GM19468 (cell line): ENCODE data around the gene GRK5.

ENCODE experiments used
- ATAC-seq: cut with Tn5 transposase; IDR thresholded peaks from one replicate; pipeline ENCODE4 v1.9.1; 2021; ENCODE audit warnings: mild to moderate bottlenecking, moderate library complexity, moderate number of reproducible peaks; ENCODE audit not compliant: unreplicated experiment; ENCODE audit errors: extremely low read depth

GRK5 gene

DNA sequence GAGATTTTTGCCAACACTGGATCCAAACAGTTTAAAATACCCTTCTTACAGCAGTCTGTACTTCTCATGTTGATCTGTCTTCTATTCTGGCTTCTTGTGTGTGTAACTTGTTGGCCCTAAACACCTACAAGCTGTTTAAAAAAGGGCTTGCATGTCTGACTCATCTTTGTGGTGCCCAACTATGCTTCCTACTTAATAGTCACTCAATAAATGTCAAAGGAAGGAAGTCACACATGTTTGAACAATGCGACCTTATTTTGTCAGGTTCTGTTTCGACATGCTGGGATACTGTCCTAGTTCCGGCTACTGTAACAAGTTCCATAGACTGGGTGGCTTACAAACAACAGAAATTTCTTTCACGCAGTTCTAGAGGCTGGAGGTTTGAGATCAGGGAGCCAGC is 9.4 kb upstream of the GRK5 start:
- no peak for ATAC-seq

DNA sequence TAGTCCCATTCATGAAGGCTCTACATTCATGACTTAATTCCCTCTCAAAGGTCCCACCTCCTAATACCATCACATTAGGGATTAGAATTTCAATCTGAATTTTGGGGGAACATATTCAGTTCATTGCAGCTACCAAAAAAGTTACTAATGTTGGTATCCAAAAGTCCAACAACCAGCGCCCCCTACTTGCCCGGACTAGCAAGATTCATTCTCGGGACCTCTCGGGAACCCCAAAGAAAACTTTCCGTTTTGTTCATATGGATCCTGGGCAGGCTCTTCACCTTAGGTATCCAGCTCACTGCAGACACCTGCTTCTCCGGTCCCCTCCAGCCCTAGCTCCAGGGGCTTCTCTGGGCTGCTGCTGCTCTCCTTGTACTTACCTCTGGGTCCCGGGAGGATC is 8.9 kb upstream of the GRK5 start:
- ATAC-seq = no peak

DNA sequence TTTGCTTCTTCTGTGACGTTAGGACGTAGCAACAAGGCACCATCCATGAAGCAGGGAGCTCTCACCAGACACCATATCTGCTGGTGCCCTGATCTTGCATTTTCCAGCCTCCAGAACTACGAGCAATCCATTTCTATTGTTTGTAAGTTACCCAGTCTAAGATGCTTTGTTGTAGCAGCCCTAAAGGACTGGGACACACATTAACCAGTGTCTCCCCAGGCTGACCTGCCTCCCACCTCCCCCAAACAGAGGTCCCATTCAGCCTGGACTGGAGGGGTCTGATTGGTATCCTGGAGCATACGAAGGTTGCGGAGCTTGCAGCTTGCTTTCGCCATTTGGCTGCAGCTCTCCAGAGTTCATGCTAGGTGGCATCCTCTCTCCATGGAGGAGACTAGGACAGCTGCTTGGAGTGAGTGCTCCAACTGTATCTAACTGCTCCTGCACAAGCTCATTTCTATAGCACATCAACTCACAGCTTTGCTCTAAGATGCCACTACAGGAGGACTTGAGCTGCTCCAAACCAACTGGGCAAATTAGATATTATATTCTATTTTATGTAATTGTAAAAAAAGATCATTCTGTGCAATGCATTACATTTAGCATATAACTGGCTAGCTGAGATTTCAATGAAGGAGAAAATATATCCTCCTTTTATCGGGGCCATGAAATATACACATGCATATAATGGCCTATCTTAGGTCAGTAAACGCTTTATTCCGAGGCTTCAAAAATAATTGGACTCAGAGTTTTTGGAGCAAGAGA is 8.0 kb upstream of the GRK5 start:
- no peak for ATAC-seq

DNA sequence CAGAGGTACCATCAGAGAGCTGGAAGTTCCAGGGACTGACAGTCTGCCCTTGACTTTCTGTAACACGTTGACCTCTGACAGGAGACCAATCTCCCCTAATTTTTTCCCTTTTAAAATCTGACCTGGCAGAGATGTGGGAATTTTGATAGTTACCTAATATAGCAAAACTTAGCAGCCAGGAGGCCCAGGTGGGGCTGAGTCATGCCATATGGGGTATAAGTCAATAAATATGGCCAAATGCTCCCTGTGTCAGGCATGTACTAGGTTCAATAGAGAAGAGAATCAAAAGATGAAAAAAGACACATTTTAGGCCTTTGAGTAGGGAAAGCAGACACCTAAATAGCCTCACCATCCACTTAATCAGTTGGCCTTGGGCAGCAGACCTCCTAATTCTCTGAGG is 6.1 kb upstream of the GRK5 start:
- ATAC-seq = no peak

DNA sequence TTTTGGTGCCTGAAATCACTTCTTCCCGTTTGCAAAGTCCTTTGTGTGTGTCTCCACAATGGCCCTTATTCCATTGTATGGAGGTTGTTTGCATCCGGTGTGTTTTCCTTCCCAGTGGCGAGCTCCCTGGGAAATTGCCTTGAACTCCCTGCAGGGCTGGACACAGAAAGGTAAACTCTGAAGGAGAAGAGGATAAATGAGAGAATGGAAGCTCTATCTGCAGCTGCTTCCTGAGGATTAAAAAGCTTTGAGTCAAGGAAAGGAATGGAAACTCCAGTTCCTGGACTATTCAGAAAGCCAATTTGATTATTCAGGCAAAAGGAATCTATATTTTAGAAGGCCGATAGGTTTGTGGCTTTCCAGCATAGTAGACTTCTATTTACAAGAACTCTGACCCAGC is 4.4 kb upstream of the GRK5 start:
- ATAC-seq = no peak

DNA sequence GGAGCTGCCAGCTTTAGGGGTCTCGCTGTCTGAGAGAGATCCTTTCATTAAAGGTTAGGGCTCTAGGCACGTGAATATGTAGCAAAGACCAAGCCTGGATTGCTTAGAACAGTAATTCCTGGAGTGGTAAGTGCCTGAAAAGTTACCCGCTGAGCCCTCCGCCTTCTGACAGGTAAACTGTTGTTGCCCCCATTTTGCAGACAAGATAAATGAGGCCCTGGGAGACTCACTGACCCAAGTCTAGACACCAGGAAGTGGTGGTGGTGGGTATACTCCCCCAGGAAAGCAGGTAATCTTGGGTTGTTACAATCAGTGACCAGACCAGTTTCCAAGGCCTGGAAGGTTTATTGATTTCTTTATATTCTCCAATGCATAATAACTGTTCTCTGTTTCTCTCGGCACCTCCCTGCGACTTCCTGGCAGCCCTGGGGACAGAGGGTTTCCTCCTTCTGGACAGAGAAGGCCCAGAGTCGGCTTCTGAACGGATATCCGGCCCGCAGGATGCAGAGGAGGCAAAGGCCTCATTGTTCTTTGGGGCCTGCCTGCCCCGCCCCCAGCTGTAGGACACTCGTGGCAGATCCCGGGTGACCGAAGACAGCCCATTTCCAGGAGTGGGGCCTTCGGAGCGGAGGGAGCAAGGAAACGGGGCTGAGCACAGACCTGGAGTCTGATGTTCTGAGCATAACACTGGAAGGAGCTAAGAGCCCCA is 1.3 kb upstream of the GRK5 start:
- ATAC-seq = peak; percentile 15

DNA sequence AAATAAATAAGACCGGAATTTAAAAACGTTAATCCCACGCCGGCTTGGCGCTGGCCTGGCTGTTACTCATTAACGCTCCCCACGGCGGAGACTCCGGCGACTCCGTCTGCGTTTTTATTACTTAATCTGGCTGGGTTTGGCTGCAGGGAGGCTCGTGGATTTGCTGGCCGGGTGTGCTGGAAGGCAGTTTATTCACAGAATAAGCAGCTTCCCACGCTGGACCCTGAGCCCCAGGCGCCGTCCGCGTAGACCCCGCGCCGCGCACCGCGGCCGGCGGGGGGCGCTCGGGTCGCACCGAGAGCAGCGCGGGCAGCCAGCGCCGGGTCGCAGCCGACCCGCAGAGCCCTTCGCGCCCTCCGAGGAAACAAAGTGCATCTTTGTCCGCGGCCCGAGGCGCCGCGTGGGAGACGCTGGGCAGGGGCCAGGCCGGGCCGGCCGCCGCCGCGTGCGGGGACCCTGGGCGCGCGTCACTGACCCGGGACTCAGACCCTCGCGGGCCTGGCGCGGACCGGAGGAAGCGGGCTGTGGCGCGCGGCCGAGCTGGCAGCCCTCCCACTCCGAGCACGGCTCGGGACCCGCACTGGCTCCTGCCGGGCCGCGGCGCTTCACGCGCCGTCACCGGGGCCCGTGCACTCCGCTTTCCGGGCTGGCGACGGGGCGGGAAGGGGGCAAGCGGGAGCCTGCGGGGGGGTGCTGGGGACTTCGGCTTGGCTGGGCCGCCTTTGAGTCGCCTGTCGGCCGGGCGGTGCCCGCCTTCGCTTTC is 587 bp upstream of the GRK5 start:
- peak; percentile 27 for ATAC-seq

DNA sequence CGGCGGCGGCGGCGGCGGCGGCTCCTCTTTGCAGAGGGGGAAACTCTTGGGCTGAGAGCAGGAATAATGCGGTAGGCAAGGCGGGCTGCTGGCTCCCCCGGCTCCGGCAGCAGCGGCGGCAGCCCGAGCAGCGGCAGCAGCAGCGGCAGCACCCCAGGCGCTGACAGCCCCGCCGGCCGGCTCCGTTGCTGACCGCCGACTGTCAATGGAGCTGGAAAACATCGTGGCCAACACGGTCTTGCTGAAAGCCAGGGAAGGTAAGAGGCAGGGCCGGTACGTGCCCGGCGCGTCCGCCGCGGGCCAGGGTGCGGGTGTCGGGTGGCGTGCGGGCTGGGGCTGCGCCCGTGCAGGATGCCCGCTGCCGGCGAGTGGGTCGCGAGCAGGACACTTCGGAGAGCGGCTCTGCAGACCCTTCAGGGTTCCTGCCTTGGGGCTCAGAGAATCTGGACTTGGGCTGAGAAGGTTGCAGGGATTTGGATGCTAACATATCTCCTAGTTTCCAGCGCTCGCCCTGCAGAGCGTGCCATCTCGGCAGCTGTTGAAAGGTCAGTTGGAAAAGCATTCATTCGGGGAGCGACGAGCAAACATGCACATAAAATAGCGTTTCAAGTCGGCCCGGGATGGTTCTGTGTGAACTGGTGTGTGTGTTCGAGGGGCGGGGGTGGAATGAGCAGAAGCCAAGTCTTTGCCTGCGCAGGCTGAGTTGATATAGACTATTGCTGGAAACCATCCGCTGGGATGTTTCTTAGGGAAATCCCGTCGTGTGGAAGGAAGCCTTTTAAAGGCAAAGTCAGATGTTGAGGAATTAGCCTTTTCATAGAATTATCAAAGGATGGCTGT is 562 bp downstream of the GRK5 start:
- no peak for ATAC-seq

DNA sequence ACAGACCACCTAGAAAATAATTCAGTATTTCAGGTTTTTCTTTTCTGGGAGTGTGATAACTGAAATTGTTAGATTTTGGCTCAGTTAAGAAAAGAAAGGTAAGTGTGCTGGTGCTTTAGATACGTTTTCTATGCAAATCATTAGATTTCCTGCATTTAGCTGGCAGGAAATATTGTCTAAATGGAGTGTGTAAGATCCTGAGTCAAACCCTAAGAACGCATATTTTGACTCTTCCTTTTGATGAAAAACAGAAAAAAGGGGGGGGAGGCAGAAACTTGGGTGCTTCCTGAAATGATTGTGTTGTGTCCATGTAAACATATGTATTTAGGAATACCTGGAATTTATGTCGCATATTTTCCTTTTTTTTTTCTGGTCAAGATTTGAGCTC is 1.2 kb downstream of the GRK5 start:
- ATAC-seq = no peak

DNA sequence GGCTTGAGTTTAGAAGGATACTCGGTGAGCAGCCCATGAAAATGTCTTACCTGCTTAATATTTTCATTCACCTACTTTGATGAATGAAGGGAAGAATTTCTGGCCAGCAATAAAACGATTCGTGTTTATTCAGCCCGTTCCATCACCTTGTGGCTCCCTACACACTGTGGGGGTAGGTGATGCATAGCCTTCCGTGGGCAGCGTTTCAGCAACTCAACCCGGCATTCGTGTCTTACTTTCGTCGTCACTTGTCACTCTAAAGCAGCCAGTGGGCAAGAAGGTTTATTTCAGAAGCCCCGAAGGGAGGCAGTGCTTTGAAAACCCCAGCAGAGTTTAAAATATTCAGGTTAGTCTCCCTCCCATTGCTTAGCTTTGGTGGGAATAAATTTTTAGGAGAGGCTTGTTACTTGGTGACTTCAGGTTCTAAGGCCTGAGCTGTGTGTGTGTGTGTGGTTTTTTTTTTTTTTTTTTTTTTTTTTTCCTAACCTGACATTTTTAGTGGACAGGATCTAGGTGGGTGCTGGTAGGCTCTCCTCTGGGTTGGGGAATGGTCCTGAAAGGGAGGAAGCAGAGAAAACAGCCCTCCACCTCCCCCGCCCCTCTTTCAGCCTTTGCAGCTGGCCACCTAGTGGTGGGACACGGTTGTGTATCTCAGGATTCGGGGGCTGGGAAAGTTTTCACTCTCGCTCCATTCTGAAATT is 1.8 kb downstream of the GRK5 start:
- no peak for ATAC-seq

DNA sequence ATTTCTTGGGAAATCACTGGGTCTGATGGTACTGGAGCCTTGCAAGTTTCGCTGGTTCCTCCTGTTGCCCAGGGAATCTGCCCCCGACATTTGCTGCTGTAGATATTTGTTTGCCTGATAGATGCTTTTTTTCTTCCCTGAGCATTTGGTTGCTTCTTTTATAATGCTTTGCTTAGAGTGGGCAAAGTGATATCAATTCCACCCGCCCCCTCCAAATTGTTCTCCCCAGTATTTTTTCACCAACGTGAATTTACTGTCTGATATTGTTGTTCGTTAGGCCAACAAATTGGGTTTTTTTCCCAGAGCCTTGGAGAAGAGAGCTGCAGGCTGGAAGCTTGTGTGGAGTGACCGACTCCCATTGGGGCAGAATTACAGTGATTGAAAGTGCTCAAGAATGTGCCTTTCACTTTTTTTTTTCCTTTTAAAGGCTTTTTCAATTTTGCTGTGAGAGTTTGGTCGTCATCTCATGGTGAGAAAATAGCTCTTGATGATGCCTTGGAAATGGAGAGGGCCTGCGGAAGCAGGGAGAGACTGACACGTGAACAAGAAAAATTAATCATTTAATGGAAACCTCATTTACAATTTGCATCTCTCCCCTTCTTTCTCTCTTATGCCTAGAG is 2.5 kb downstream of the GRK5 start:
- ATAC-seq = no peak

DNA sequence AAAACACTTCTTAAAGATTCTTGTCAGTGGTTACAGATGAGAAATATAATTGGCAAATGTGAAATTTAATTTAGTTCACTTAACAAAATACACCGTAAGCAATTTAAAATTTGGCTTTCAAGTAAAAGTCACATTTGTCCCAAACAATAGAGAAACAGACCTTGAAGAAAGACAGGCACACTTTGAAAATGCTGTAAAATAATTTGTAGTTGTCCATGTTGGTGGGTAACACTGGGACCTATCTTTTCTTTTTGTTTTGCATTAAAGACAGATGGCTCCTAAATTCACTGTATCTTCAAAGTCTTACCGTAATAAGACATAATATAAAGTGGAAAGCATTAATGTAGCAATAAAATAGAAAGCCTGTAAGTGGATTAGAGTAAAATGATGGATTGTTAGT is 3.3 kb downstream of the GRK5 start:
- no peak for ATAC-seq

DNA sequence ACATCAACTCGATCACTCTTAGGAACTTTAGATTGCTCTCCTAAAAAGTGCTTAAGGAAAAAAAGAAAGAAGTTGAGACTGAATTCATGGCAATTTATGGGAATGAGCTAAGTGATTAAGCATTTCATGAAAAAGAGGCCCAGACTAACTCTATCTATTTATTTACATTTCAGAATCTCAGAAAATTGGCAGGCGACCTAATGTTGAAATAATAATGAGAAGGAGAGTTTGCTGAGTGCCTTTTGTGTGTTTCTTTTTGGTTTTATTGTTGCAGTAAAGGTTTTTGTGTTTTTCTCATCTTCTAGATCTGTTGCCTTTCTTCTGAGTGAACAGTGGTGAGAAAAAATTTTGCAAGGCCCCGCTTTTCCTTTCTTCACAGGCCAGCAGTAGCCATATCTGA is 3.8 kb downstream of the GRK5 start:
- ATAC-seq = no peak

DNA sequence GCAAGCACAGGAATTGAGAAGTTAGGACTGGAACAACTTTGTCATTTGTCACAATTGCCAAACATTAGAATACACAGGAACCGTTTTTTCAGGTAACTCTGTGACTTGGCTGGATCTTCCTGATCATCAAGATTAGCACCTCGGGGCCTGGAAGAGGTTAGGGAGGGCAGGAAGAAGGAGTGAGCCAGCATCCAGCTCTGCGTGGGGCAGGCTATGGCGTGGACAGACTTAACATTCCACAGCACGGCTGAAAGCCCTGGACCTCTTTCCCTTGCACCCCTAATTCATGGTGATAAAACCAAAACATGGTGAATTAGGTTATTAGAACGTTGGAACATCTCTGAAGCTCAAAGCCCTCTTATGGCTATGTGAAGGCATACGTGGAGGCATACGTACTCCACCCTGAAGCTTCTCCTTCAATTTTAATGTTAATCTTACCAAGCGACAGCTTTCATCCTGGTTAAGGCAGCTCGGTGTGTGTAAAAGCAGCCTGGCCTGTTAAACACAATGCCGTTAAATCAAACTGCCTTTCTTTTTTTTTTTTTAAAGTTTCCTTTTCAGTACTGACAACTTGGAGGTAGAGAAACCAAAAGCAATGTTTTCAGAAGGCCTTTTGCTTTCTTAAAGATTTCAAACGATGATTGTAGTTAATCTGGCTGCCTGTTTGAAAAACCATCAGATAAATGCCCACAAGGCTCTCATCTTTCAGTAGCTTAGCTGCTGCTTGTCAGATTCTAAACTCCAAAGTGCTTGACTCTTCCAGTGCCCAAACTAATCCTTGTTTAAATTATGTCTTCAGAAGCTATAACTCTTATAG is 4.5 kb downstream of the GRK5 start:
- no peak for ATAC-seq

DNA sequence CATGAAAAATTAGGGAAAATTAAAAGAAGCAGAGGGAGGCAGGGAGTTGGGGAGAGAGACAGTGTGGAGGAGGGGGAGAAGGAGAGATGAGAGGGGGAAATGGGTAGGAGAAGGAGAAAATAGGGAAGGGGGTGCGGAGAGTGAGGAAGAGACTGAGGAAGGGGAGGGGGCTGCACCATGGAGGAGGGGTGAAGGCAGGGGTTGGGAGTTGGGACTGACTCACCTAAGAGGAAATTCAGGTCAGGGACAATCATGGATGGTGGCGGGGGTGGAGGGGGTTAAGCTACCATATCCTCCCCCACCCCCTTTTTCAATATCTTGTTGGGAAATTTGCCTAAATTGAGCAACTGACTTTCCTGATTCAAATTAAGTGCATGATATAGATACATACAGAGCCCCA is 8.0 kb downstream of the GRK5 start:
- no peak for ATAC-seq

DNA sequence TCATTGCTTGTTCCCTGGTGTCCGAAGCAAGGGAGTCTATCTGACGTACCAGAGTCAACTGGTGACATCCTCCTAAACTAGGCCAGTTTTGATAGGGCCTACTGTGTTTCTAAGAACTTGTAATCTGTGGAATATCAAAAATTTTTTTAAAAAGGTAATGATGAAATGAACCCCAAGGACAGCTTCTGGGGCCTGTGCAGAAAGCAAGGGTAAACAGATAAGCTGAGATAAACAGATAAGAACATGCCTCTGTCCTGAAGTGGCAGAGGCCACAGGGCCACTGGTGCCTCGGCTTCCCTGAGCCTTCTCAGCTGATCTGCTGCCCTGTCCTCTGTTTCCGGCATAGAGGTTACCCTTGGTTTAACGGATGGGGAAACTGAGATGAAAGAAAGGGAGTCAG is 8.8 kb downstream of the GRK5 start:
- ATAC-seq = no peak

DNA sequence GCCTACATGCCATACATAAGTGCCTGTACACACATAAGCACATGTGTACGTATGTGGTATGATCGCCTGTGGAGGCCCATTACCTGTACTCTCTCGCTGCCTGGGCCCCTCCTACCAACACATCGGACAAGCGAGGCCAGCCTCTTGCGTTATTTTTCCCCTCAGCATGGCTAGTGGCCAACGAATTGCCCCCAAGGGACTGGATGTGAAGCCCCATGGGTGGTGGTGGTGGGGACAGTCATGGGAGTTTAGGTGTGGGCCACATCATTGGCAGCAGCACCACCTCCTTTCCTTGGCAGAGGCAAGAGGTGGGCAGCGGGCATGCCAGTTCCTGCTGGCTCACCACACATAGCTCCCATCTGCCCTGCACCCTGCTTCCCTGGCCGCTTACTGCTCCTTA is 10.0 kb downstream of the GRK5 start:
- no peak for ATAC-seq

DNA sequence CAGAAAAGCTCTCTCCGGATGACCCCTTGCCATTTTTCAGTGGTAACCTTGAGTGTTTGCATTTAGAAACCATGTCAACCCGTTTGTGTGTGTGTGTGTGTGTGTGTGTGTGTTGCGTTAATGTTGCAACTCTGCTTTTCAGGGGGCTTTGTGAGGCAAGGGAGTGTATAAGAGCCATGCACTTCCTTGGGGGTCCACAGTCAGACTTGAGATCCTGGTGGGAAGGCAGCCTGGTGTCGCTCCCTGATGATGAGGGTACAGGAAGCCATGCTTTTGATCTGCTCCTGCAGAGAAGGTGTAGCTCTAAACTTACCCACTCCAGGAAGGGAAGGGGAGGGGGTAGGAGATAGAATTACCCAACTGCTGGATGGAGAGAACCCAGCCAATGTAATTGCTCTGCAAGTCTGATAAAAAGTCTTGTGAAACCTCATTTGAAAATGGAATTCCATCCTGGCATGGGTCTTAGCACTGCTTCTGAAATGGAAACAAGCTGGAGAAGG is 10.7 kb downstream of the GRK5 start:
- ATAC-seq = no peak
